Fibroblast of mammary gland (primary cell): ENCODE results near the gene CBFA2T2.
A peak's percentile ranks its signal among the peaks of the same experiment; 100 is the strongest.
"Not testable (repeated sequence)": the region's sequence is repeated elsewhere in the genome, so short reads cannot be mapped to it uniquely, and the experiment has no call there.

Experiments used
- DNase-seq: peaks from one replicate; pipeline ENCODE4 v3.0.0-alpha.2; 2010; ENCODE audit warnings: low read depth
- H3K4me3 ChIP-seq: 2 replicates; pipeline ENCODE4 v1.5.1; 2011; ENCODE audit warnings: low read depth, mild to moderate bottlenecking, low read length, moderate library complexity; ENCODE audit not compliant: control insufficient read depth
- TF ChIP-seq, protein P1 (sequence below): conservative IDR thresholded peaks from 2 replicates; pipeline ENCODE4 v1.5.1; 2011; ENCODE audit warnings: low read depth, low read length, inconsistent platforms; ENCODE audit not compliant: control insufficient read depth, insufficient read depth

Gene CBFA2T2

DNA sequence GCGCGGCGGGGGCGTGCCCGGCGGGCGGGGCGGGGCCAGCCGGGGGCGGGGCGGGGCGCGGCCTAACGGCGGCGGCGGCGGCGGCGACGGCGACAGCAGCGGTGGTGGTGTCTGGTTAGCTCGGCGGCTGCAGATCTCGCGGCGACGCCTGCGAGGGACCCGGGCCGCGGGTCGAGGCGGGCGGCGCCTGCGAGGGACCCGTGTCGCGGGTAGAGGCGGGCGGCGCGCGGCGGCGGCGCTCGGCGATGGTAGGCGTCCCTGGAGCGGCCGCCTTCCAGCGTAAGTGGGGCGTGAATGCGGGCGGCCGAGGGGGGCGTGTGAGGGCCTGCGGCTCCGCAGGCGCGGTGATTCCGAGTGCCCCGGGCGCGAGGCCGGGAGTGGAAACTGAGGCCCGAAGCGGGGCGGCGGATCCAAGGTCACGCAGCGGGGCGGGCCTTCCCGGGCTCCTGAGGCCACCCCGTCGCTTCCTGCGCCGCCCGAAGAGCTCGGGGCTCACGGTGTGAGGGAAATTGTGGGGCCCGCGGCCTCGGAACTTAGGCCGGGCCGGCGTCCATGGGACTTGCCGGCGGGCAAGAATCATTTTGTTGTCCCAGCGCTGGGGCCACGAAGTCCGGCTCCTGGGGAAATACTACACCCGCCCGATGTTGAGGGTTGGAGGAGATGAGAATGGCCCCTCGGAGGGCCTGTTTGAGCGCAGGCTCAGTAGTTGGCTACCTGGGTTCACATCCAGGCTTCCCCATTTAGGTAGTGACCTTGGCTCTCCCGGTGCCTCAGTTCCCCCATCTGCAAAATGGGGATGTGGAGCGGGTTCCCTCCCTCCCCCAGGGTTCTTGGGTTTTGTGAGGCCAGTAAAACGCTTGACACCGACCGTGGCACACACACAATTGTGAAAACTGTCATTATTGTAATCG lies at the start of gene CBFA2T2:
Gene CBFA2T2, plus strand, starts transcription at position 74 of the 911 bp plus-strand sequence. Its CDS starts 172 bp downstream, at position 246.
- H3K4me3 ChIP-seq: peak within 1 kb of the TSS; percentile 68
- TF ChIP-seq, protein P1, sequence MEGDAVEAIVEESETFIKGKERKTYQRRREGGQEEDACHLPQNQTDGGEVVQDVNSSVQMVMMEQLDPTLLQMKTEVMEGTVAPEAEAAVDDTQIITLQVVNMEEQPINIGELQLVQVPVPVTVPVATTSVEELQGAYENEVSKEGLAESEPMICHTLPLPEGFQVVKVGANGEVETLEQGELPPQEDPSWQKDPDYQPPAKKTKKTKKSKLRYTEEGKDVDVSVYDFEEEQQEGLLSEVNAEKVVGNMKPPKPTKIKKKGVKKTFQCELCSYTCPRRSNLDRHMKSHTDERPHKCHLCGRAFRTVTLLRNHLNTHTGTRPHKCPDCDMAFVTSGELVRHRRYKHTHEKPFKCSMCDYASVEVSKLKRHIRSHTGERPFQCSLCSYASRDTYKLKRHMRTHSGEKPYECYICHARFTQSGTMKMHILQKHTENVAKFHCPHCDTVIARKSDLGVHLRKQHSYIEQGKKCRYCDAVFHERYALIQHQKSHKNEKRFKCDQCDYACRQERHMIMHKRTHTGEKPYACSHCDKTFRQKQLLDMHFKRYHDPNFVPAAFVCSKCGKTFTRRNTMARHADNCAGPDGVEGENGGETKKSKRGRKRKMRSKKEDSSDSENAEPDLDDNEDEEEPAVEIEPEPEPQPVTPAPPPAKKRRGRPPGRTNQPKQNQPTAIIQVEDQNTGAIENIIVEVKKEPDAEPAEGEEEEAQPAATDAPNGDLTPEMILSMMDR: no peak
- DNase-seq: peak; percentile 44

DNA sequence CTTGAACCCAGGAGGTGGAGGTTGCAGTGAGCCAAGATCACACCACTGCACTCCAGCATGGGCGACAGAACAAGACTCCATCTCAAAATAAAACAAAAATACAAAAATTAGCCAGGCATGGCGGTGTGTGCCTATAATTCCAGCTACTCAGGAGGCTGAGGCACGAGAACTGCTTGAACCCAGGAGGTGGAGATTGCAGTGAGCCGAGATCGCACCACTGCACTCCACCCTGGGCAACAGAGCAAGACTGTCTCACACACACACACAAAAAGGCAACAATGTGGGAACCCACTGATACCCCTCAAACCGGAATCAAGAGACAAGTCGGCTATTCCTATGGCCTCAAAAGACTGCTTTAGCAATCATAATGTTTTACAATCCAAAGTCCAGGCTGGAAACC lies 49.3 kb upstream of the CBFA2T2 start:
- not testable (repeated sequence) for DNase-seq, H3K4me3 ChIP-seq

DNA sequence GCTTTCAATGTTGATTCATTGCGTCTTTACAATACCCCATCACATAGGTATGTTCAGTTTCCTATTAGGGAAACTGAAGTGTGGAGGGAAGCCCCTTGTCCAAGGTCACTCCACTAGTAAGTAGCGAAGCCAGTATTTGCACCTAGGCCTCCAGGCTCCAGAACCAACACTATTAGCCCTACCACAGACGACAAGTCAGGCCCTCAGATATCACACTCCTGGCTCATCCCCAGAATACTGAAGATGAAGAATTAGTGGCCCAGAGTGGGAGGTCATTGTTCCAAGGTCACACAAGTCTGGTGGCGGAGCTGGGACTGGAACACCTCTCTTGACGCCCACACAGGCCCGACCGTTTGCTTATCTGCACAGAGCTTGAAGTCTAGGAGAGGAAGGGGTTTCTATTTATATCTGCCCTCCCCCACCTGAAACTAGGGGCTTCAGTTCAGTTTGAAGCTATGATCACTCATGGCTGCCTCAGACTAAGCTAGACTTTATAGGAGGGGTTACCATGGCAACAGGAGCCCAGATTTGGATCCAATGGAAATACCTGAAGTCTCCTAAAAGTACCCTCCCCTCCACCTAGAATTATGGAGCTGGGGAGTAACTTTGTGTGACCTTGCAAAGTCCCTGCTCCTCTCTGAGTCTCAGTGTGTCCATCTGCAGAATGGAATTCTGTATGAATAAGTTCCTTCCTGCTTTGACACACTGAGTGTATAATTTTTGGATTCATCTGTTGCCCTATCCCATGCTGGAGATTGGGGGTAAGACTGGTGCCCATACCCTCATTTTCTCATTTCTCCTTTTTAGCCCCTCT lies 48.5 kb upstream of the CBFA2T2 start:
- no peak for DNase-seq
- TF ChIP-seq, protein P1: no peak
- no peak overlapping the region for H3K4me3 ChIP-seq

DNA sequence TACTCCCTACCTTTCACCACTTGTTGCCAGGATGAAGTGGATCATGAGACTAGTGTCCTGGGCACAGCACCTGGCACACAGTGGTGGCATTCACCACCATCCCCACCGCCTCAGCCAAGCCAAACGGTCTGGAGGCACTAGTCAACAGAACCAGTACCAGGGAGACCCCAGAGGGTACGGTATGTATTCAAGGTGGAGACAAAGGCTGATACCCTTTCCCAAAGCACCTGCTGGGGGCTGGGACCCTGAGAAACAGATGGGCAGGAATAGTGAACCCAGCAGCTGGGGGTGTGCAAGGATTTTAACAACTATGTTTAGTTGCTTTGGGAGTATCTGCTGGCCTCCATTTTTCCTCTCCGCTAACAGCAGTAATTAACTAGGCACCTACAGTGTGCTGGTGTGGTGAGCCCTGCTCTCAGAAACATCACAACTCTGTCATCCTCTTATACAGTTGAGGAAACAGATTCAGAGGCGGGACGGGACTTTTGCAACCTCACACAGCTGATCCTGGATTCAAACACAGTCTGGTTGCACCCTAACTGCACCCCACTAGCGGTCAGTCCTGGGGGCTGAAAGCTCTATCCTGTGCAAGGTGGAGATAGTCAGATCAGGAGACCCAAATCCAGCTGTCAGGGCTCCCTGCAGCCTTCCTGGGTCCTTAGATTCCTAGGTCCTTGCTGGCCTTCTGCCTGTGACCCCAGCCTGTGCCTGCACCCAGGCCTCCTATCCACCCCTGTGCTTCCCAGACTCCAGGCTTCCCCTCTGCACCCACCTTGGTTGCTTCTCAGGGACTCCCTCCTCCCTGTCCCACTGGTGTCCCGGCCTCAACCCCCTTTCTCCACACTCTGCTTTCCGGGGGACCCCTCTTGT lies 47.5 kb upstream of the CBFA2T2 start:
- TF ChIP-seq, protein P1: no peak

DNA sequence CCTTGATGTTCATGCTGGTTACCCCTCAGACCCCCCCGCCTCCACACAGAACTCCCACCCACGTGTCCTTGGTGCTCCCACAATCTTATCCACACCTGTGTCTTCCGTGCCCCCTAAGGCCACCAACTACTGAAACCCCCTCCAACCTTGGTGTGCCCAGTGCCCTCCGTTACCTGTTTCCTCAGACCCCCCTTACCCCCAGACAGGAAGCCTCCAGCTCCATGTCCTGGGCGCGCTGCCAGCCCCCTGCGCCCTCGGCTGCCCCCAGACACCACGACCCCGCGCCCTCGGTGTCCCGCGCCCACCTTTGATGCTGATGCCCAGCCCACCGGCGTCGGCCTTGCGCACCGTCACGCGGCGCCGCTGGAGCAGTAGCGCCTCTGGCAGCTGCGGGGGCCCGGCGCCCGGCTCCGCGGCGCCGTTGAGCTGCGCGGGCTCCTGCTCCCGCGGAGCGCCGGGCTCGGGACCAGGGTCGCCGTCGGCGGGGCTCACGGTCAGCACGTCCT lies 46.8 kb upstream of the CBFA2T2 start:
- TF ChIP-seq, protein P1: no peak
- peak overlapping the region; percentile 74 for H3K4me3 ChIP-seq
- DNase-seq: no peak

More for the DNA sequence above, 47.5 kb upstream of the CBFA2T2 start:
- no peak for DNase-seq
- H3K4me3 ChIP-seq: peak overlapping the region; percentile 74

DNA sequence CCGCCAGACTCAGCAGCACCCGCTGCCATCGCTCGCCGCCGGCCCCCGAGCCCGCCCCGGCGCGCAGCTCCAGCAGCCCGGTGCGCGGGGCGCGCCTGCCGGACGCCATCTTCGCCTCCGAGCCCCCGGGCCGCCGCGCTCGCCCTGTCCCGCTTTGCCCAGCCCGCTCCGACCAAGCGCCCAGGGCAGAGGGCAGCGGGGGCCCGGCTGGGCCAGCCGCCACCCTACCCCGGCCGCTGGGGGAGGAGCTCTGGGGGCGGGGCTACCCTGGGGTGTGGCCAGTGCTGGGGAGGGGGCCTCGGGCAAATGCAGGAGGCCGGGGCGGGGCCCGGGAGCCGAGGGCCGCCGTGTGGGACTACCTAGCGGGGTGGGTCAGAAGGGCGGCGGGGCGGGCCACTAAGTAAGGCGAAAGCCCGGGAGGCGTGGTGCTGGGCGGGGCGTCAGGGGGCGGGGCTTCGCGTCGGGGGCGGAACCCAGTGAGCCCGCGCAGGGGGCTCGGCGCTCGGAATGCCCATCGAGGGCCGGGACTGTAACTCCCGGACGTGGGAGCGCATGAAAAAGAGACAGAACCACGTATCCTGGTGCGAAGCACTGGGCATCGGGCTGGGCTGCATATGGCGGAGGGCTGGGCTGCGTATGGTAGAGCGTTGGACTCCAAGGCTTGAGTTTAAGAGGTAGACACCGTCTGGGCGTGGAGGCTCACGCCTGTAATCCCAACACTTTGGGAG lies 46.2 kb upstream of the CBFA2T2 start, which contains the start of gene SNTA1:
Gene SNTA1, minus strand, starts transcription at position 252 of the 728 bp plus-strand sequence. Its CDS starts 143 bp downstream, at position 109.
- TF ChIP-seq, protein P1: no peak
- peak within 1 kb of the TSS; percentile 74 for H3K4me3 ChIP-seq
- peak; percentile 56 for DNase-seq
